ENCODE results near the gene TMEM126A. TPM values are rescaled to one million over a fixed set of nuclear protein-coding genes. Genes with fewer than 3 reads are reported as not detected.

The TMEM126A gene
- total RNA-seq, 1 donor from 2014 or later, result 24.6 TPM

DNA sequence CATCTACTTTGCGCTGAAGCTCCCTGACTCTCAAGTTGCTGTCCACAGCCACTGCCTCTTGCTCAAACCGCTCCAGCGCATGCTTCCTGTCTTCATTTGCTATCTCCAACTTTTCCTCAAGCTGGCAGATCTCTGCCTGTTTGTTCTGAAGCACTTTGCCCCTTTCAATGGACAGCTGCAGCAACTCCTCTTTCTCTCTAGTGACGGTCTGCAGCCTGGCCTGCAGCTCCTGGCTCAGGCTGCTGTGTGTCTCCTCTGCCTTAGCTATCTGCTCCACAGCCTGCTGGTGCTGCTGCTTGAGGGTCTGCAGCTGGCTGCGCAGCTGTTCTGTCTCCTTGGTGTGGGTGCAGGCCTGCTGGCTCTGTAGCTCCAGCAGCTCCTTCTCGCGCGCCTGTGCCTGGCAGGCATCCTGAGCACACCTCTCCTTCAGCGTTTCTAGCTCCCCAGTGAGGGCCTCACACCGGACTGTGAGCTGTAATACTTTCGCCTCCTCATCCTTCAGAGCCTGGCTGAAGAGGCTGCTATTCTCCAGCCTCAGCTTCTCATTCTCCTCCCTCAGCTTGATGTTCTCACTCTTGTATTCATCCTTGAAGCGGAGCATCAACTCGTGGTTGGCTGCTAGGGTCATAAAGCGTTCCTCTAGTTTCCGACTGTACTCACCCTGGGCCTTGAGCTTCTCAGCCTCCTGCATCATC, 37.5 kb downstream of the TMEM126A start:
- DNase-seq (ENCODE audit: low read depth), result no peak
- H3K4me3 ChIP-seq (ENCODE audit: low read depth, low read length), result peak overlapping the region; percentile 56
- TF ChIP-seq, protein P1, sequence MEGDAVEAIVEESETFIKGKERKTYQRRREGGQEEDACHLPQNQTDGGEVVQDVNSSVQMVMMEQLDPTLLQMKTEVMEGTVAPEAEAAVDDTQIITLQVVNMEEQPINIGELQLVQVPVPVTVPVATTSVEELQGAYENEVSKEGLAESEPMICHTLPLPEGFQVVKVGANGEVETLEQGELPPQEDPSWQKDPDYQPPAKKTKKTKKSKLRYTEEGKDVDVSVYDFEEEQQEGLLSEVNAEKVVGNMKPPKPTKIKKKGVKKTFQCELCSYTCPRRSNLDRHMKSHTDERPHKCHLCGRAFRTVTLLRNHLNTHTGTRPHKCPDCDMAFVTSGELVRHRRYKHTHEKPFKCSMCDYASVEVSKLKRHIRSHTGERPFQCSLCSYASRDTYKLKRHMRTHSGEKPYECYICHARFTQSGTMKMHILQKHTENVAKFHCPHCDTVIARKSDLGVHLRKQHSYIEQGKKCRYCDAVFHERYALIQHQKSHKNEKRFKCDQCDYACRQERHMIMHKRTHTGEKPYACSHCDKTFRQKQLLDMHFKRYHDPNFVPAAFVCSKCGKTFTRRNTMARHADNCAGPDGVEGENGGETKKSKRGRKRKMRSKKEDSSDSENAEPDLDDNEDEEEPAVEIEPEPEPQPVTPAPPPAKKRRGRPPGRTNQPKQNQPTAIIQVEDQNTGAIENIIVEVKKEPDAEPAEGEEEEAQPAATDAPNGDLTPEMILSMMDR (conservative IDR thresholded peaks at IDR 0.05; ENCODE audit: low read depth, low read length), result no peak

- TF ChIP-seq, protein P1 (conservative IDR thresholded peaks at IDR 0.05; ENCODE audit: low read depth, low read length), result no peak
- H3K4me3 ChIP-seq (ENCODE audit: low read depth, low read length), result peak within 1 kb of the TSS; percentile 56
- peak; percentile 93 for DNase-seq (ENCODE audit: low read depth)
Observed at GRCh38 chr11:85685820-85686459, 38.2 kb downstream of the TMEM126A start, which contains the start of gene CCDC89. TSS of gene CCDC89 (minus strand) at chr11:85686195. CDS start at chr11:85686130, 65 bp downstream.

DNA sequence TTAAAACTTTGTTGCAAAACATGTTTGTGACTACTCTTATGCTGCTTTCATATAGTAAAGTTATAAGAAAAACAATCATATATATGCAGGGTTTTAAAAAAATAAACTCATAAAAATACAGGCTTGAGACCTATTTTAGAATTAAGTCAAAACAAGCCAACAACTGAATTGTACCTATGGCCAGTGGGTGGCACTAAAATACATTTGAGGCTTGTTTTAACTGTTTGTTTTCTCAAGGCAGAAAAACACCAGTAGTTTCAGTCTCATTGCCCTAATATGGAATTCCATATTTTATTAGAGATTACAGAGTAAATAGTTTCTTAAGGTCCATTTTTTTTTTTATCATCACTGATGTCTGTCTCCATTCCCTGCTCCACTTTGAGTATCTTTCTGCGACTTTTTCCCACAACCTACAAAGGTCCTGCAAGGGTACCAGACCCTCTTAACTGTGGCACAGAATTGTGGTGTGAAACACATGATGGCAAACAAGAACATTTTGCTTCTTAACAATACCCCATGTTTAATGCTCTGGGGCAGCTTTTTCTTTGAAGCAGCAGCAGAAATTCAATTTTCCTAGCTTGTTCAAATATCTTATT, 46.7 kb downstream of the TMEM126A start:
- DNase-seq (ENCODE audit: low read depth), result no peak
- TF ChIP-seq, protein P1 (conservative IDR thresholded peaks at IDR 0.05; ENCODE audit: low read depth, low read length), result peak; percentile 59
- no peak overlapping the region for H3K4me3 ChIP-seq (ENCODE audit: low read depth, low read length)

DNA sequence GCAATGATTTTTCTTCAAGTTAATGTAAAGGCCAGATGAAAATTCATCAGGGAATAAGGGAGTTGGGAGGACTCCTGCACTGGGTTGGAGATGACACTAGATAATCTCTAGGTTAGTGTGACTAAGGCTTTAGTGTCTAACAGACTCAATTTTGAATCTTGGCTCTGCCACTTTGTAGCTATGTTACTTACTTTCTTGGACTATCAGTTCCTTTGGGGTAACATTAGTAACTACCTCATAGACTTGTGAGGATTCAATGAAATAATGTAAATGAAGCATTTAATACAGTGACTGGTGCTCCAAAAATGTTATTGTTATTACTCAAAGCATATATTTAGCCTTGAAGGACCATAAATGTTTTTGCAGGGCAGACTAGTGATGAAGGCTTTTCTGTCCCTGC, 47.8 kb downstream of the TMEM126A start:
- no peak overlapping the region for H3K4me3 ChIP-seq (ENCODE audit: low read depth, low read length)
- no peak for DNase-seq (ENCODE audit: low read depth)
- TF ChIP-seq, protein P1 (conservative IDR thresholded peaks at IDR 0.05; ENCODE audit: low read depth, low read length), result no peak

- DNase-seq (ENCODE audit: low read depth), result no peak
- TF ChIP-seq, protein P1 (conservative IDR thresholded peaks at IDR 0.05; ENCODE audit: low read depth, low read length), result no peak
- no peak overlapping the region for H3K4me3 ChIP-seq (ENCODE audit: low read depth, low read length)
Observed at GRCh38 chr11:85697747-85698146, 50.0 kb downstream of the TMEM126A start.

- TF ChIP-seq, protein P1 (conservative IDR thresholded peaks at IDR 0.05; ENCODE audit: low read depth, low read length), result no peak
- H3K4me3 ChIP-seq (ENCODE audit: low read depth, low read length), result no peak overlapping the region
- DNase-seq (ENCODE audit: low read depth), result no peak
Observed at GRCh38 chr11:85698195-85698594, 50.4 kb downstream of the TMEM126A start.
